ENCODE data around the gene AVPR1B.

The AVPR1B gene

GRCh38 chr1:206116191-206116872, 856 bp downstream of the AVPR1B start:
- TF ChIP-seq, protein P1, sequence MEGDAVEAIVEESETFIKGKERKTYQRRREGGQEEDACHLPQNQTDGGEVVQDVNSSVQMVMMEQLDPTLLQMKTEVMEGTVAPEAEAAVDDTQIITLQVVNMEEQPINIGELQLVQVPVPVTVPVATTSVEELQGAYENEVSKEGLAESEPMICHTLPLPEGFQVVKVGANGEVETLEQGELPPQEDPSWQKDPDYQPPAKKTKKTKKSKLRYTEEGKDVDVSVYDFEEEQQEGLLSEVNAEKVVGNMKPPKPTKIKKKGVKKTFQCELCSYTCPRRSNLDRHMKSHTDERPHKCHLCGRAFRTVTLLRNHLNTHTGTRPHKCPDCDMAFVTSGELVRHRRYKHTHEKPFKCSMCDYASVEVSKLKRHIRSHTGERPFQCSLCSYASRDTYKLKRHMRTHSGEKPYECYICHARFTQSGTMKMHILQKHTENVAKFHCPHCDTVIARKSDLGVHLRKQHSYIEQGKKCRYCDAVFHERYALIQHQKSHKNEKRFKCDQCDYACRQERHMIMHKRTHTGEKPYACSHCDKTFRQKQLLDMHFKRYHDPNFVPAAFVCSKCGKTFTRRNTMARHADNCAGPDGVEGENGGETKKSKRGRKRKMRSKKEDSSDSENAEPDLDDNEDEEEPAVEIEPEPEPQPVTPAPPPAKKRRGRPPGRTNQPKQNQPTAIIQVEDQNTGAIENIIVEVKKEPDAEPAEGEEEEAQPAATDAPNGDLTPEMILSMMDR (IDR thresholded peaks at IDR 0.05; ENCODE audit: low read depth, low read length, missing control alignments): no peak
- Histone ChIP-seq H3K27me3 (replicated peaks) (peaks cover 16% of the 10 kb centered on the region), H3K36me3 (replicated peaks) (no peaks in the 10 kb centered on the region), H3K27ac (no peak overlapping the region), H3K4me3 (ENCODE audit: low read depth, low read length) (no peak overlapping the region)
- DNase-seq: no peak
- in situ Hi-C loops (cut with HindIII; ENCODE audit: low pct_ligation_motif_present, low sequenced_read_pairs): loop anchor here (25.0 kb wide), 3 partner anchors 129 to 329 kb away; partner anchors contain the start of gene RAB29

- no peaks in the 10 kb centered on the region for H3K36me3 ChIP-seq (replicated peaks)
- peaks cover 16% of the 10 kb centered on the region for H3K27me3 ChIP-seq (replicated peaks)
- in situ Hi-C loops (cut with HindIII; ENCODE audit: low pct_ligation_motif_present, low sequenced_read_pairs): loop anchor here (25.0 kb wide), 3 partner anchors 128 to 328 kb away; partner anchors contain the start of gene RAB29
- H3K4me3 ChIP-seq (ENCODE audit: low read depth, low read length): no peak overlapping the region
- DNase-seq: no peak
- H3K27ac ChIP-seq: no peak overlapping the region
- TF ChIP-seq, protein P1 (IDR thresholded peaks at IDR 0.05; ENCODE audit: low read depth, low read length, missing control alignments): no peak
Observed at GRCh38 chr1:206115791-206116190, 1.4 kb downstream of the AVPR1B start.

- H3K4me3 ChIP-seq (ENCODE audit: low read depth, low read length): no peak overlapping the region
- H3K36me3 ChIP-seq (replicated peaks): no peaks in the 10 kb centered on the region
- peaks cover 16% of the 10 kb centered on the region for H3K27me3 ChIP-seq (replicated peaks)
- no peak for DNase-seq
- no peak overlapping the region for H3K27ac ChIP-seq
- TF ChIP-seq, protein P1 (IDR thresholded peaks at IDR 0.05; ENCODE audit: low read depth, low read length, missing control alignments): no peak
- in situ Hi-C loops (cut with HindIII; ENCODE audit: low pct_ligation_motif_present, low sequenced_read_pairs): loop anchor here (25.0 kb wide), 3 partner anchors 128 to 328 kb away; partner anchors contain the start of gene RAB29
Observed at GRCh38 chr1:206114692-206115640, 2.2 kb downstream of the AVPR1B start.

DNA sequence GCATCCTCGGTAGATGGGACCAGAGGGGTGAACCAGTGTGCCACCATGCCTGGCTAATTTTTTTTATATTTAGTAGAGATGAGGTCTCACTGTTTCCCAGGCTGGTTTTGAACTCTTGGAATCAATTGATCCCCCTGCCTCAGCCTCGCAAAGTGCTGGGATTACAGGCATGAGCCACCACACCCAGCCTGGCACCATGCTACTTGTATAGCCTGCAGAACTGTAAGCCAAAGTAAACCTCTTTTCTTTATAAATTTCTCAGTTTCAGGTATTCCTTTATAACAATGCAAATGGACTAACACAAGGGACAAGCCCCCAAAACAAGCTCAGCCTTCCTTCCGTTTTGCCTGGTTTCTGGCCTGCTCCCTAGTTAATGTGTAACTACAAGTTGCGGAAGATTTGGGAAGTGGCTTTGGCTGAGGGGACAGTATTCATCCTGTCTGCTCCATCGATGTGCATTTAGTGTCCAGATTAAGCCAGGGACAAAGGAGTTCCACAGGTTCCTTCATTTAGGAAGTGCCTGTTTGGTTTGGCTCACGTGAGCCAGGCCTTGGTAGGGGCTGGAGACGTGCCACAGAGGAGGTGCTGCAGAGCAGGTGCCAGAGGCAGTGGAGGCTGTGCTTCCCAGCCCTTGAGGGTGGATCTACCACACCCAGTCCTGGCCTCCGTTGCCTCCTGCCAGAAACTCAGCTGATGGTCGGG, 4.4 kb downstream of the AVPR1B start:
- no peak overlapping the region for H3K27ac ChIP-seq
- peaks cover 10% of the 10 kb centered on the region for H3K27me3 ChIP-seq (replicated peaks)
- H3K4me3 ChIP-seq (ENCODE audit: low read depth, low read length): no peak overlapping the region
- TF ChIP-seq, protein P1 (IDR thresholded peaks at IDR 0.05; ENCODE audit: low read depth, low read length, missing control alignments): no peak
- DNase-seq: no peak
- no peaks in the 10 kb centered on the region for H3K36me3 ChIP-seq (replicated peaks)
- in situ Hi-C loops (cut with HindIII; ENCODE audit: low pct_ligation_motif_present, low sequenced_read_pairs): loop anchor here (25.0 kb wide), 3 partner anchors 125 to 325 kb away; partner anchors contain the start of gene RAB29

DNA sequence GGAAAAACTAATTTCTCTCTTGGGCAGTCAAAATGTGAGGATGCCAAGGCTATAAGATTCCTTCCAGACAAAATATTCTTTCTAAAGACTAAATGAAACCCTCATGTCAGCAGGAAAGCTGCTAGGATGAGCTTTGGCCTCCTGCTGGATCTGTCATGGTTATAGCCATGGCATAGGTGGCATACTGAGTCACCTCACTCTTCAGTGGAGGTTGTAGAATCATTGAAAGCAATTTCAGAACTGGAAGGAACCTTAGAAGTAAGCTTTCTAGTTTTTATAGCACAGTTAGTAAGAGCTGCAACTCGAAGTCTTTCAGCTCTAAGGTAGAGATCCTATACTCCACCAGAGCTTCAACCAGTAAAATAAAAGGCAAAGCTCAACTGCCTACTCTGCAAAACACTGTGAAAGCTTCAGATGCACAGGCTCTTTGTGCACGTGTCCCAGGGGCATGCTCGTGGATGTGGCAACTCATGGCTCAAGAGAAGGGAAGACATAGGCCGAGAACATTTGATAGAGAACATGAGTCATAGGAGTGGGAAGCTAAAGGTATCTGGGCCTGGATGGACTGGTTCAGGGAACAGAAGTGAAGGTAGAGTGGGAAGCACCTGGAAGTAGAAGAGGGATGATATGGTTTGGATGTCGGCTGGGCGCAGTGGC, 5.8 kb downstream of the AVPR1B start:
- no peak for DNase-seq
- in situ Hi-C loops (cut with HindIII; ENCODE audit: low pct_ligation_motif_present, low sequenced_read_pairs): loop anchor here (25.0 kb wide), 3 partner anchors 124 to 324 kb away; partner anchors contain the start of gene RAB29
- TF ChIP-seq, protein P1 (IDR thresholded peaks at IDR 0.05; ENCODE audit: low read depth, low read length, missing control alignments): no peak

More for the DNA sequence above, 5.8 kb downstream of the AVPR1B start:
- Histone ChIP-seq H3K4me3 (ENCODE audit: low read depth, low read length) (no peak overlapping the region), H3K27ac (no peak overlapping the region), H3K27me3 (replicated peaks) (no peaks in the 10 kb centered on the region), H3K36me3 (replicated peaks) (no peaks in the 10 kb centered on the region)

Data from brain microvascular endothelial cell (primary cell).